GM23338 (cell line): ENCODE data around the gene HSF4.

Experiments used
- CREB1 ChIP-seq: fragments of 250-450 bp; sonication (Bioruptor Pico); IDR thresholded peaks from 2 replicates; pipeline ENCODE4 v1.5.0; 2020; ENCODE audit warnings: low read depth, mild to moderate bottlenecking, moderate library complexity
- CTCF ChIP-seq, 2 experiments: fragments of 200-600 bp in 1 of 2; sonication (generic) in 1 of 2; conservative IDR thresholded peaks; 2 replicates each; pipeline versions ENCODE4 v1.5.1 to v1.6.1; 2016 to 2017; ENCODE audit warnings: antibody characterized with exemption in 2 of 2, low read depth in 2 of 2, mild to moderate bottlenecking in 2 of 2, moderate library complexity in 1 of 2
- EZH2 ChIP-seq: fragments of 200-600 bp; sonication (generic); IDR thresholded peaks from one replicate; pipeline ENCODE4 v1.8.0; 2017; ENCODE audit warnings: antibody characterized with exemption, mild to moderate bottlenecking, low read depth; ENCODE audit not compliant: unreplicated experiment
- EZH2phosphoT487 ChIP-seq: fragments of 200-600 bp; sonication (generic); IDR thresholded peaks from one replicate; pipeline ENCODE4 v1.8.1; 2018; ENCODE audit warnings: antibody characterized with exemption; ENCODE audit not compliant: unreplicated experiment
- NANOG ChIP-seq: IDR thresholded peaks from 2 replicates; pipeline ENCODE4 v1.6.1; 2016; ENCODE audit warnings: antibody characterized with exemption, borderline replicate concordance
- POLR2AphosphoS5 ChIP-seq: IDR thresholded peaks from 2 replicates; pipeline ENCODE4 v1.6.1; 2016; ENCODE audit warnings: antibody characterized with exemption, low read depth
- STAT1 ChIP-seq: IDR thresholded peaks from one replicate; pipeline ENCODE4 v1.6.1; 2016; ENCODE audit warnings: antibody characterized with exemption; ENCODE audit not compliant: unreplicated experiment
- ZNF114 ChIP-seq: fragments of 250-450 bp; sonication (Bioruptor Pico); IDR thresholded peaks from 2 replicates; pipeline ENCODE4 v1.5.0; 2020; ENCODE audit warnings: mild to moderate bottlenecking, moderate library complexity
- TF ChIP-seq, protein P1 (sequence below): fragments of 250-450 bp; sonication (Bioruptor Pico); IDR thresholded peaks from 2 replicates; pipeline ENCODE4 v1.5.0; 2020; ENCODE audit warnings: mild to moderate bottlenecking, moderate library complexity
- TF ChIP-seq, protein P2 (sequence below): IDR thresholded peaks from 2 replicates; pipeline ENCODE4 v1.6.1; 2016; ENCODE audit warnings: antibody characterized with exemption
- TF ChIP-seq, protein P3 (sequence below): IDR thresholded peaks from one replicate; pipeline ENCODE4 v1.6.1; 2018; ENCODE audit warnings: antibody characterized with exemption; ENCODE audit not compliant: unreplicated experiment

DNA sequence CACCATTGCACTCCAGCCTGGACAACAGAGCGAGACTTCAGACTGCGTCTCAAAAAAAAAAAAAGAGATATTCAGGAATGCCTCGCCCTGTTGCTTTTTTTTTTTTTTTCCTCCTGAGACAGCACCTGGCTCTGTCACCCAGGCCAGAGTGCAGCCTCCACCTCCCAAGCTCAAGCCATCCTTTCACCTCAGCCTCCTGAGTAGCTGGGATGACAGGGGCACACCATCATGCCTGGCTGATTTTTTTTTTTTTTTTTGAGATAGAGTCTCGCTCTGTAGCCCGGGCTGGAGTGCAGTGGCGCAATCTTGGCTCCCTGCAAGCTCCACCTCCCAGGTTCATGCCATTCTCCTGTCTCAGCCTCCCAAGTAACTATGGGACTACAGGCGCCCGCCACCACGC, 46.8 kb upstream of the HSF4 start:
- TF ChIP-seq EZH2phosphoT487 (no peak), EZH2 (no peak), CREB1 (CRISPR knock-in tag) (no peak), CTCF (conservative IDR thresholded peaks at IDR 0.05; ENCODE audit: low read depth in 2 of 2) (no peak), STAT1 (no peak), POLR2AphosphoS5 (no peak), ZNF114 (CRISPR knock-in tag) (no peak), NANOG (no peak)
- TF ChIP-seq, protein P1, sequence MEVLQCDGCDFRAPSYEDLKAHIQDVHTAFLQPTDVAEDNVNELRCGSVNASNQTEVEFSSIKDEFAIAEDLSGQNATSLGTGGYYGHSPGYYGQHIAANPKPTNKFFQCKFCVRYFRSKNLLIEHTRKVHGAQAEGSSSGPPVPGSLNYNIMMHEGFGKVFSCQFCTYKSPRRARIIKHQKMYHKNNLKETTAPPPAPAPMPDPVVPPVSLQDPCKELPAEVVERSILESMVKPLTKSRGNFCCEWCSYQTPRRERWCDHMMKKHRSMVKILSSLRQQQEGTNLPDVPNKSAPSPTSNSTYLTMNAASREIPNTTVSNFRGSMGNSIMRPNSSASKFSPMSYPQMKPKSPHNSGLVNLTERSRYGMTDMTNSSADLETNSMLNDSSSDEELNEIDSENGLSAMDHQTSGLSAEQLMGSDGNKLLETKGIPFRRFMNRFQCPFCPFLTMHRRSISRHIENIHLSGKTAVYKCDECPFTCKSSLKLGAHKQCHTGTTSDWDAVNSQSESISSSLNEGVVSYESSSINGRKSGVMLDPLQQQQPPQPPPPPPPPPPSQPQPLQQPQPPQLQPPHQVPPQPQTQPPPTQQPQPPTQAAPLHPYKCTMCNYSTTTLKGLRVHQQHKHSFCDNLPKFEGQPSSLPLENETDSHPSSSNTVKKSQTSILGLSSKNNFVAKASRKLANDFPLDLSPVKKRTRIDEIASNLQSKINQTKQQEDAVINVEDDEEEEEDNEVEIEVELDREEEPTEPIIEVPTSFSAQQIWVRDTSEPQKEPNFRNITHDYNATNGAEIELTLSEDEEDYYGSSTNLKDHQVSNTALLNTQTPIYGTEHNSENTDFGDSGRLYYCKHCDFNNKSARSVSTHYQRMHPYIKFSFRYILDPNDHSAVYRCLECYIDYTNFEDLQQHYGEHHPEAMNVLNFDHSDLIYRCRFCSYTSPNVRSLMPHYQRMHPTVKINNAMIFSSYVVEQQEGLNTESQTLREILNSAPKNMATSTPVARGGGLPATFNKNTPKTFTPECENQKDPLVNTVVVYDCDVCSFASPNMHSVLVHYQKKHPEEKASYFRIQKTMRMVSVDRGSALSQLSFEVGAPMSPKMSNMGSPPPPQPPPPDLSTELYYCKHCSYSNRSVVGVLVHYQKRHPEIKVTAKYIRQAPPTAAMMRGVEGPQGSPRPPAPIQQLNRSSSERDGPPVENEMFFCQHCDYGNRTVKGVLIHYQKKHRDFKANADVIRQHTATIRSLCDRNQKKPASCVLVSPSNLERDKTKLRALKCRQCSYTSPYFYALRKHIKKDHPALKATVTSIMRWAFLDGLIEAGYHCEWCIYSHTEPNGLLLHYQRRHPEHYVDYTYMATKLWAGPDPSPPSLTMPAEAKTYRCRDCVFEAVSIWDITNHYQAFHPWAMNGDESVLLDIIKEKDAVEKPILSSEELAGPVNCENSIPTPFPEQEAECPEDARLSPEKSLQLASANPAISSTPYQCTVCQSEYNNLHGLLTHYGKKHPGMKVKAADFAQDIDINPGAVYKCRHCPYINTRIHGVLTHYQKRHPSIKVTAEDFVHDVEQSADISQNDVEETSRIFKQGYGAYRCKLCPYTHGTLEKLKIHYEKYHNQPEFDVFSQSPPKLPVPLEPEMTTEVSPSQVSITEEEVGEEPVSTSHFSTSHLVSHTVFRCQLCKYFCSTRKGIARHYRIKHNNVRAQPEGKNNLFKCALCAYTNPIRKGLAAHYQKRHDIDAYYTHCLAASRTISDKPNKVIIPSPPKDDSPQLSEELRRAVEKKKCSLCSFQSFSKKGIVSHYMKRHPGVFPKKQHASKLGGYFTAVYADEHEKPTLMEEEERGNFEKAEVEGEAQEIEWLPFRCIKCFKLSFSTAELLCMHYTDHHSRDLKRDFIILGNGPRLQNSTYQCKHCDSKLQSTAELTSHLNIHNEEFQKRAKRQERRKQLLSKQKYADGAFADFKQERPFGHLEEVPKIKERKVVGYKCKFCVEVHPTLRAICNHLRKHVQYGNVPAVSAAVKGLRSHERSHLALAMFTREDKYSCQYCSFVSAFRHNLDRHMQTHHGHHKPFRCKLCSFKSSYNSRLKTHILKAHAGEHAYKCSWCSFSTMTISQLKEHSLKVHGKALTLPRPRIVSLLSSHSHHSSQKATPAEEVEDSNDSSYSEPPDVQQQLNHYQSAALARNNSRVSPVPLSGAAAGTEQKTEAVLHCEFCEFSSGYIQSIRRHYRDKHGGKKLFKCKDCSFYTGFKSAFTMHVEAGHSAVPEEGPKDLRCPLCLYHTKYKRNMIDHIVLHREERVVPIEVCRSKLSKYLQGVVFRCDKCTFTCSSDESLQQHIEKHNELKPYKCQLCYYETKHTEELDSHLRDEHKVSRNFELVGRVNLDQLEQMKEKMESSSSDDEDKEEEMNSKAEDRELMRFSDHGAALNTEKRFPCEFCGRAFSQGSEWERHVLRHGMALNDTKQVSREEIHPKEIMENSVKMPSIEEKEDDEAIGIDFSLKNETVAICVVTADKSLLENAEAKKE, result no peak
- TF ChIP-seq, protein P2, sequence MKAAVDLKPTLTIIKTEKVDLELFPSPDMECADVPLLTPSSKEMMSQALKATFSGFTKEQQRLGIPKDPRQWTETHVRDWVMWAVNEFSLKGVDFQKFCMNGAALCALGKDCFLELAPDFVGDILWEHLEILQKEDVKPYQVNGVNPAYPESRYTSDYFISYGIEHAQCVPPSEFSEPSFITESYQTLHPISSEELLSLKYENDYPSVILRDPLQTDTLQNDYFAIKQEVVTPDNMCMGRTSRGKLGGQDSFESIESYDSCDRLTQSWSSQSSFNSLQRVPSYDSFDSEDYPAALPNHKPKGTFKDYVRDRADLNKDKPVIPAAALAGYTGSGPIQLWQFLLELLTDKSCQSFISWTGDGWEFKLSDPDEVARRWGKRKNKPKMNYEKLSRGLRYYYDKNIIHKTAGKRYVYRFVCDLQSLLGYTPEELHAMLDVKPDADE, result no peak
- TF ChIP-seq, protein P3, sequence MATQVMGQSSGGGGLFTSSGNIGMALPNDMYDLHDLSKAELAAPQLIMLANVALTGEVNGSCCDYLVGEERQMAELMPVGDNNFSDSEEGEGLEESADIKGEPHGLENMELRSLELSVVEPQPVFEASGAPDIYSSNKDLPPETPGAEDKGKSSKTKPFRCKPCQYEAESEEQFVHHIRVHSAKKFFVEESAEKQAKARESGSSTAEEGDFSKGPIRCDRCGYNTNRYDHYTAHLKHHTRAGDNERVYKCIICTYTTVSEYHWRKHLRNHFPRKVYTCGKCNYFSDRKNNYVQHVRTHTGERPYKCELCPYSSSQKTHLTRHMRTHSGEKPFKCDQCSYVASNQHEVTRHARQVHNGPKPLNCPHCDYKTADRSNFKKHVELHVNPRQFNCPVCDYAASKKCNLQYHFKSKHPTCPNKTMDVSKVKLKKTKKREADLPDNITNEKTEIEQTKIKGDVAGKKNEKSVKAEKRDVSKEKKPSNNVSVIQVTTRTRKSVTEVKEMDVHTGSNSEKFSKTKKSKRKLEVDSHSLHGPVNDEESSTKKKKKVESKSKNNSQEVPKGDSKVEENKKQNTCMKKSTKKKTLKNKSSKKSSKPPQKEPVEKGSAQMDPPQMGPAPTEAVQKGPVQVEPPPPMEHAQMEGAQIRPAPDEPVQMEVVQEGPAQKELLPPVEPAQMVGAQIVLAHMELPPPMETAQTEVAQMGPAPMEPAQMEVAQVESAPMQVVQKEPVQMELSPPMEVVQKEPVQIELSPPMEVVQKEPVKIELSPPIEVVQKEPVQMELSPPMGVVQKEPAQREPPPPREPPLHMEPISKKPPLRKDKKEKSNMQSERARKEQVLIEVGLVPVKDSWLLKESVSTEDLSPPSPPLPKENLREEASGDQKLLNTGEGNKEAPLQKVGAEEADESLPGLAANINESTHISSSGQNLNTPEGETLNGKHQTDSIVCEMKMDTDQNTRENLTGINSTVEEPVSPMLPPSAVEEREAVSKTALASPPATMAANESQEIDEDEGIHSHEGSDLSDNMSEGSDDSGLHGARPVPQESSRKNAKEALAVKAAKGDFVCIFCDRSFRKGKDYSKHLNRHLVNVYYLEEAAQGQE, result no peak
